H1 (cell line): ENCODE results near the gene BPIFB2. TPM values are rescaled to one million over a fixed set of nuclear protein-coding genes. Genes with fewer than 3 reads are reported as not detected.

Experiments used
- CTCF ChIA-PET: fragments of 300-600 bp; sonication (Branson Sonifier 250); formaldehyde crosslinking; loops from one replicate; lab custom pipeline; 2021; ENCODE audit not compliant: partially characterized antibody; lab: Charles Lee
- POLR2A ChIA-PET: fragments of 300-600 bp; sonication (Branson Sonifier 250); formaldehyde crosslinking; loops from one replicate; lab custom pipeline; 2021; ENCODE audit warnings: inconsistent platforms; ENCODE audit not compliant: partially characterized antibody; lab: Charles Lee
- DNase-seq, 2 experiments: peaks; one replicate each; pipeline versions ENCODE4 v3.0.0 to v3.0.0-alpha.2; 2010 to 2022; ENCODE audit warnings: low spot score in 2 of 2, low read depth in 1 of 2, mixed read lengths in 1 of 2
- FAIRE-seq: peaks from 2 replicates; lab custom pipeline; 2011; peaks lifted over from hg19 to GRCh38; lab: Jason Lieb, UNC
- H2AFZ ChIP-seq: 2 replicates; pipeline ENCODE4 v1.8.1; 2012; ENCODE audit warnings: low read length, inconsistent platforms
- H2AK5ac ChIP-seq: 2 replicates; pipeline ENCODE4 v1.6.1; 2013; ENCODE audit warnings: low read depth, low read length
- H2BK120ac ChIP-seq: replicated peaks from 2 replicates; pipeline ENCODE3; 2013; ENCODE audit warnings: low read depth, low read length, inconsistent platforms
- H2BK12ac ChIP-seq: 2 replicates; pipeline ENCODE4 v1.6.1; 2013; ENCODE audit warnings: low read depth, low read length
- H2BK15ac ChIP-seq: 2 replicates; pipeline ENCODE4 v1.6.1; 2013; ENCODE audit warnings: low read length
- H2BK20ac ChIP-seq: 2 replicates; pipeline ENCODE4 v1.6.1; 2013; ENCODE audit warnings: low read length
- H2BK5ac ChIP-seq: 2 replicates; pipeline ENCODE4 v1.6.1; 2013; ENCODE audit warnings: low read depth, low read length
- H3K14ac ChIP-seq: 2 replicates; pipeline ENCODE4 v1.6.1; 2013; ENCODE audit warnings: inconsistent platforms; ENCODE audit not compliant: insufficient read length
- H3K18ac ChIP-seq: 2 replicates; pipeline ENCODE4 v1.6.1; 2013; ENCODE audit warnings: low read length; ENCODE audit errors: extremely low read depth
- H3K23ac ChIP-seq: 2 replicates; pipeline ENCODE4 v1.6.1; 2013; ENCODE audit warnings: inconsistent platforms; ENCODE audit not compliant: insufficient read length
- H3K23me2 ChIP-seq: 2 replicates; pipeline ENCODE4 v1.6.1; 2013; ENCODE audit warnings: low read depth, low read length
- H3K27ac ChIP-seq: 2 replicates; pipeline ENCODE4 v1.6.1; 2011; ENCODE audit warnings: low read depth, low read length, inconsistent platforms
- H3K27me3 ChIP-seq, 4 experiments: replicated peaks in 1 of 4; 1 replicate in 1 of 4; 2 replicates in 3 of 4; pipeline versions ENCODE4 v1.6.1 to v1.8.1; 2011 to 2013; ENCODE audit warnings: low read length in 3 of 4, mild to moderate bottlenecking in 3 of 4, inconsistent platforms in 2 of 4, mixed read lengths in 2 of 4, moderate library complexity in 1 of 4; ENCODE audit not compliant: control insufficient read depth in 3 of 4, insufficient read depth in 3 of 4; ENCODE audit errors: extremely low read depth in 1 of 4
- H3K36me3 ChIP-seq, 4 experiments: 2 replicates each; pipeline versions ENCODE4 v1.6.1 to v1.8.1; 2011 to 2013; ENCODE audit warnings: mild to moderate bottlenecking in 4 of 4, low read length in 3 of 4, moderate library complexity in 2 of 4, control low read depth in 1 of 4, inconsistent platforms in 1 of 4; ENCODE audit not compliant: insufficient read depth in 4 of 4, control insufficient read depth in 2 of 4
- H3K4ac ChIP-seq: replicated peaks from 2 replicates; pipeline ENCODE3; 2013; ENCODE audit warnings: low read length, low read depth, mixed read lengths, inconsistent platforms; ENCODE audit not compliant: insufficient read length
- H3K4me1 ChIP-seq, 4 experiments: replicated peaks in 1 of 4; 1 replicate in 1 of 4; 2 replicates in 3 of 4; pipeline versions ENCODE4 v1.6.1 to v1.8.1; 2011 to 2013; ENCODE audit warnings: low read length in 3 of 4, inconsistent platforms in 2 of 4, mixed read lengths in 1 of 4; ENCODE audit not compliant: insufficient read depth in 4 of 4, control insufficient read depth in 3 of 4
- H3K4me2 ChIP-seq, 2 experiments: 2 replicates each; pipeline versions ENCODE4 v1.6.1 to v1.8.1; 2011 to 2013; ENCODE audit warnings: low read depth in 2 of 2, low read length in 2 of 2, control low read depth in 1 of 2, inconsistent platforms in 1 of 2, mild to moderate bottlenecking in 1 of 2; ENCODE audit not compliant: insufficient read depth in 1 of 2
- H3K4me3 ChIP-seq, 4 experiments: fragments of 200-600, 300-600 bp in 1 of 4; sonication (generic), shearing (Covaris generic), sonication (Bioruptor Twin) in 1 of 4; 2 replicates each; pipeline versions ENCODE4 v1.5.1 to v1.8.1; 2011 to 2016; ENCODE audit warnings: low read length in 4 of 4, low read depth in 3 of 4, control low read depth in 2 of 4, inconsistent platforms in 2 of 4, mild to moderate bottlenecking in 2 of 4, mixed read lengths in 1 of 4, moderate library complexity in 1 of 4; ENCODE audit not compliant: insufficient read depth in 2 of 4; ENCODE audit errors: extremely low read depth in 1 of 4
- H3K56ac ChIP-seq: replicated peaks from 2 replicates; pipeline ENCODE3; 2013; ENCODE audit warnings: low read depth, mild to moderate bottlenecking, mixed read lengths, low read length, inconsistent platforms; ENCODE audit not compliant: insufficient read length
- H3K79me1 ChIP-seq: 2 replicates; pipeline ENCODE4 v1.6.1; 2013; ENCODE audit warnings: low read depth, low read length, control low read depth
- H3K79me2 ChIP-seq, 2 experiments: 2 replicates each; pipeline versions ENCODE4 v1.6.1 to v1.8.1; 2012 to 2013; ENCODE audit warnings: low read length in 2 of 2, mild to moderate bottlenecking in 2 of 2, inconsistent platforms in 1 of 2; ENCODE audit not compliant: insufficient read depth in 2 of 2, control insufficient read depth in 1 of 2
- H3K9ac ChIP-seq, 4 experiments: replicated peaks in 1 of 4; 1 replicate in 1 of 4; 2 replicates in 3 of 4; pipeline versions ENCODE4 v1.6.1 to v1.8.1; 2011 to 2013; ENCODE audit warnings: low read depth in 3 of 4, low read length in 3 of 4, control low read depth in 2 of 4, mild to moderate bottlenecking in 2 of 4, moderate library complexity in 2 of 4, inconsistent platforms in 1 of 4; ENCODE audit errors: extremely low read depth in 1 of 4
- H3K9me3 ChIP-seq, 2 experiments: 2 replicates each; pipeline versions ENCODE4 v1.6.1 to v1.8.1; 2012 to 2013; ENCODE audit warnings: mild to moderate bottlenecking in 2 of 2, moderate library complexity in 2 of 2, control low read depth in 1 of 2, inconsistent platforms in 1 of 2, low read depth in 1 of 2, low read length in 1 of 2, mixed read lengths in 1 of 2; ENCODE audit not compliant: insufficient read depth in 2 of 2
- H4K20me1 ChIP-seq, 2 experiments: replicated peaks in 1 of 2; 2 replicates each; pipeline versions ENCODE3 to v1.8.1; 2011 to 2013; ENCODE audit warnings: inconsistent platforms in 2 of 2, low read length in 2 of 2, mild to moderate bottlenecking in 1 of 2; ENCODE audit not compliant: insufficient read depth in 2 of 2, control insufficient read depth in 1 of 2
- H4K5ac ChIP-seq: 2 replicates; pipeline ENCODE4 v1.6.1; 2013; ENCODE audit warnings: low read length, low read depth, mixed read lengths, inconsistent platforms; ENCODE audit not compliant: insufficient read length
- H4K8ac ChIP-seq: 2 replicates; pipeline ENCODE4 v1.8.0; 2013; ENCODE audit warnings: mild to moderate bottlenecking, moderate library complexity, low read length, inconsistent platforms; ENCODE audit not compliant: insufficient read depth; ENCODE audit errors: extremely low read depth
- H4K91ac ChIP-seq: replicated peaks from 2 replicates; pipeline ENCODE3; 2013; ENCODE audit warnings: low read length, mixed read lengths, inconsistent platforms; ENCODE audit not compliant: insufficient read length
- BCL11A ChIP-seq, 2 experiments: IDR thresholded peaks; one replicate each; pipeline ENCODE4 v1.6.1; 2011; ENCODE audit warnings: low read depth in 2 of 2, low read length in 2 of 2, mild to moderate bottlenecking in 2 of 2
- CHD1 ChIP-seq: IDR thresholded peaks from 2 replicates; pipeline ENCODE4 v1.6.1; 2012; ENCODE audit warnings: low read depth, low read length, improper control_type of control experiment
- TAF1 ChIP-seq: IDR thresholded peaks from 2 replicates; pipeline ENCODE4 v1.6.1; 2011; ENCODE audit warnings: mild to moderate bottlenecking, low read depth, low read length
- ZNF274 ChIP-seq: IDR thresholded peaks from 2 replicates; pipeline ENCODE4 v1.7.0; 2012; ENCODE audit warnings: low read length, borderline replicate concordance; ENCODE audit errors: extremely low read depth
- WGBS, 2 experiments: shearing (Covaris generic) in 1 of 2; methylation state at CpG; one replicate each; pipeline versions ENCODE4 v1.1.6 to v1.1.7; 2013 to 2015; ENCODE audit warnings: low lambda C conversion rate in 2 of 2, mixed read lengths in 2 of 2, inconsistent platforms in 1 of 2, low coverage in 1 of 2, missing lambda C conversion rate in 1 of 2; ENCODE audit not compliant: insufficient replicate concordance in 2 of 2, insufficient coverage in 1 of 2, insufficient read length in 1 of 2; ENCODE audit errors: extremely low coverage in 1 of 2, missing lambda C conversion rate in 1 of 2; 5-methylcytosine and 5-hydroxymethylcytosine counted together
- polyA plus RNA-seq, 7 experiments: library from polyadenylated mRNA; depleted of rRNA in 3 of 7; stranded (reverse) in 5 of 7; unstranded in 2 of 7; fragments of >200 nt in 5 of 7; fragments of 200-250 nt in 2 of 7; gene quantifications; 1 replicate in 5 of 7; 2 replicates in 1 of 7; 4 replicates in 1 of 7; pipeline versions ENCODE4 v1.2.1 to v1.2.3, GENCODE V29; 2011 to 2013; ENCODE audit warnings: missing spikeins in 2 of 7, mixed read lengths in 2 of 7
- total RNA-seq: library from RNA; stranded (reverse); fragmentation: NEBNext Ultra II Directional; extraction: Animal tissue kit (Norgen Biotek cat#: 25700); gene quantifications from 2 replicates; pipeline ENCODE4 v1.2.1, GENCODE V29; 2021

BPIFB2 gene
- total and polyA plus RNA-seq, 2 of the 8 experiments (the other 6 are each of a cell fraction or from before 2014, with no cell fraction given) = not detected

- Histone ChIP-seq H4K8ac (no peak overlapping the region), H3K56ac (no peak overlapping the region), H3K4ac (no peak overlapping the region), H3K79me1 (no peaks in the 10 kb centered on the region), H3K79me2 (no peaks in the 10 kb centered on the region), H2AK5ac (no peak overlapping the region), H2BK20ac (no peak overlapping the region), H2BK15ac (no peak overlapping the region), H3K9me3 (no peaks in the 10 kb centered on the region), H2BK12ac (0 out of 2 replicates have a peak overlapping the region, but pooled peaks have one; percentile 50), H3K27me3 (no peaks in the 10 kb centered on the region), H2BK120ac (no peak overlapping the region), H3K4me2 (no peak overlapping the region), H3K23me2 (no peaks in the 10 kb centered on the region), H4K91ac (no peak overlapping the region), H4K20me1 (peaks cover 0 to 2% of the 10 kb centered on the region in 2 experiments), H3K4me1 (peaks cover 0 to 11% (median 0%) of the 10 kb centered on the region in 4 experiments; a peak in 1 of 7 replicates), H3K4me3 (no peak overlapping the region), H3K18ac (no peak overlapping the region), H3K14ac (no peak overlapping the region), H4K5ac (no peak overlapping the region), H2AFZ (no peak overlapping the region), H3K27ac (no peak overlapping the region), H3K23ac (no peak overlapping the region), H3K9ac (no peak overlapping the region), H3K36me3 (no peaks in the 10 kb centered on the region), H2BK5ac (no peak overlapping the region)
- ChIA-PET POLR2A (no interaction called here), CTCF (interaction anchor here (1.3 to 11.8 kb wide), 6 partner anchors 7 to 113 kb away, joined by 3 to 86 read pairs (median 5); partner anchors contain the start of genes BPIFB2 and SUN5)
- WGBS, 2 experiments = 90% methylated on average over 10 of the region's 10 CpGs; no CpG with 5 or more reads in 1 of the 2 experiments
- DNase-seq = no peak
- TF ChIP-seq TAF1 (no peak), CHD1 (no peak), ZNF274 (no peak), BCL11A (IDR thresholded peaks at IDR 0.05; ENCODE audit: low read depth in 2 of 2, low read length in 2 of 2) (no peak)
- FAIRE-seq = no peak
Observed at GRCh38 chr20:33015114-33015484, 7.6 kb downstream of the BPIFB2 start.
